AG04449 (cell line): ENCODE data around the gene NDUFV2.
"Not testable (repeated sequence)": the region's sequence is repeated elsewhere in the genome, so short reads cannot be mapped to it uniquely, and the experiment has no call there.

Experiments used
- CTCF ChIA-PET: fragments of 350-600 bp; formaldehyde crosslinking; extraction: SDS; loops from one replicate; lab custom pipeline; 2021; ENCODE audit warnings: antibody characterized with exemption; lab: Yijun Ruan, JAX
- POLR2A ChIA-PET: fragments of 400-600, 350-600 bp; formaldehyde crosslinking; extraction: SDS; loops from one replicate; lab custom pipeline; 2020; ENCODE audit warnings: antibody characterized with exemption, inconsistent platforms; lab: Yijun Ruan, JAX
- DNase-seq: peaks from one replicate; pipeline ENCODE4 v3.0.0-alpha.2; 2010; ENCODE audit warnings: low read depth, low spot score
- H3K4me3 ChIP-seq: 2 replicates; pipeline ENCODE4 v1.5.1; 2011; ENCODE audit warnings: low read depth, mild to moderate bottlenecking, control low read depth, low read length
- TF ChIP-seq, protein P1 (sequence below): IDR thresholded peaks from one replicate; pipeline ENCODE4 v1.5.1; 2011; ENCODE audit warnings: mild to moderate bottlenecking, moderate library complexity, low read length, control low read depth, inconsistent platforms; ENCODE audit not compliant: insufficient read depth; ENCODE audit errors: missing control alignments

Gene NDUFV2

DNA sequence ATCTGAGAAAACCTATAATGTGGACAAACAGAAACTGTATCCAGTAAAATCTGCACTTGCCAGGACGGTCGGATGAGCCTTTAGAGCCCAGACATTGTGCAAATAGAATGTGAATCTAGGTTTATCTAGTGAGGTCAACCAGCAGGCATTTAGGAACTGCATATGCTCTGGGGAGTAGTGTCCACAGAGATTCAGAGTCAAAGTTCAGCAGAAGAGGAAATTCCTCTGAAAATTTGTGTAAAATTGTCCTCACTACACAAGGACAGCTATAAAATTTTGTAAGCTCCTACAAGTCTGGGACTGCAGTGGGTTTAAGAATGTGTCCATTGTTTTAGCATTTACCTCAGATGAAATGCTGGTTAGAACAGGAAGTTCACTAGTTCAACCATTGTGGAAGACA lies 9.8 kb upstream of the NDUFV2 start:
- no peak for DNase-seq
- ChIA-PET CTCF (interaction anchor here (1.7 kb wide), 1 partner anchor 19 kb away, joined by 7 read pairs; no protein-coding TSS in a partner anchor), POLR2A (no interaction called here)
- TF ChIP-seq, protein P1, sequence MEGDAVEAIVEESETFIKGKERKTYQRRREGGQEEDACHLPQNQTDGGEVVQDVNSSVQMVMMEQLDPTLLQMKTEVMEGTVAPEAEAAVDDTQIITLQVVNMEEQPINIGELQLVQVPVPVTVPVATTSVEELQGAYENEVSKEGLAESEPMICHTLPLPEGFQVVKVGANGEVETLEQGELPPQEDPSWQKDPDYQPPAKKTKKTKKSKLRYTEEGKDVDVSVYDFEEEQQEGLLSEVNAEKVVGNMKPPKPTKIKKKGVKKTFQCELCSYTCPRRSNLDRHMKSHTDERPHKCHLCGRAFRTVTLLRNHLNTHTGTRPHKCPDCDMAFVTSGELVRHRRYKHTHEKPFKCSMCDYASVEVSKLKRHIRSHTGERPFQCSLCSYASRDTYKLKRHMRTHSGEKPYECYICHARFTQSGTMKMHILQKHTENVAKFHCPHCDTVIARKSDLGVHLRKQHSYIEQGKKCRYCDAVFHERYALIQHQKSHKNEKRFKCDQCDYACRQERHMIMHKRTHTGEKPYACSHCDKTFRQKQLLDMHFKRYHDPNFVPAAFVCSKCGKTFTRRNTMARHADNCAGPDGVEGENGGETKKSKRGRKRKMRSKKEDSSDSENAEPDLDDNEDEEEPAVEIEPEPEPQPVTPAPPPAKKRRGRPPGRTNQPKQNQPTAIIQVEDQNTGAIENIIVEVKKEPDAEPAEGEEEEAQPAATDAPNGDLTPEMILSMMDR, result no peak
- no peak overlapping the region for H3K4me3 ChIP-seq

DNA sequence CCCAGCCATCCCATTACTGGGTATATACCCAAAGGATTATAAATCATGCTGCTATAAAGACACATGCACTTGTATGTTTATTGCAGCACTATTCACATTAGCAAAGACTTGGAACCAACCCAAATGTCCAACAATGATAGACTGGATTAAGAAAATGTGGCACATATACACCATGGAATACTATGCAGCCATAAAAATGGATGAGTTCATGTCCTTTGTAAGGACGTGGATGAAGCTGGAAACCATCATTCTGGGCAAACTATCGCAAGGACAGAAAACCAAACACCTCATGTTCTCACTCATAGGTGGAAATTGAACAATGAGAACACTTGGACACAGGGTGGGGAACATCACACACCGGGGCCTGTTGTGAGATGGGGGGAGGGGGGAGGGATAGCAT lies 9.4 kb upstream of the NDUFV2 start:
- CTCF ChIA-PET, result interaction anchor here (0.6 to 1.7 kb wide), 2 partner anchors 19 to 389 kb away, joined by 3 to 7 read pairs; no protein-coding TSS in a partner anchor
- POLR2A ChIA-PET, H3K4me3 ChIP-seq, DNase-seq: not testable (repeated sequence)

DNA sequence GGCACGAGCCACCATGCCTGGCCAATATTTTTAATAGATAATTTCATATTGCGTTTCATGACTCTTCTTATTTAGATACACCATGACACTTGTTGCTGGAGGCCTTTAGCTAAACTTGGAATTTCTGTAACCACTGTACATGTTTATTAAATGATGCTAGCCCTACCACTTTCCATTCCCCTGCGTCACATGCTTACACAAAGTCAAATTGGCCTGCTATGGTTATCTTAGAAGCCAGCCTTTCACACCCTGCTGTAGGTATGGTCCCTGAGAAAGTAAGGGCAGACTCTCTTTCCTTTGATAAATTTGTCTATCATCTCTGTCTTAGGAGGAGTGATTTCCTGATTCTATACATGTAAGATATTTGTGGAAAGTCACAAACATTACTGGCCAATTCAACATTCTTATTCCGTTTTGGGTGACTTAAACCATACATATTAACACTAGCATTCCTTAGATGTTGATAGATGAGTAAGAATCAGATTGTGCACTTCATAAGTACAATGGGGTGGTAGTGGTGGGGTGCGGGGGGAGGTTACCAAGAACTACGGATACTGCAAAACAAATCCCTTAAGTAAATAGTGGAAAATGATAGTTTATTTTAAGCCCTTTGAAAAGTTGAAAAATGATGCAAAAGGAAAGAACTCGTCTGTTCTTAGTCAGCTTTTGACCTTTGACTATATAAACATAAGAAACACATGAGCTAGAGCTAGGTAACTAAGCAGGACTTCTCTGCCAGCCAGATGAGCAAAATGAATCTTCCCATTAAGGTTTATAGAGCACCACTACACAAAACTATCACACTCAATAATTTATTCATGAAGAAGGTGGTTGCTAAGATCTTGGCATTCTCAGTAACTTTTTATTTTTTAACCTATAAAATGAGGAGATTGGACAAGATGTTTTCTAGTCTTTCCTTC lies 7.9 kb upstream of the NDUFV2 start:
- TF ChIP-seq, protein P1, result no peak
- CTCF ChIA-PET, result interaction anchor here (0.7 to 1.7 kb wide), 2 partner anchors 21 kb away, joined by 3 to 7 read pairs; no protein-coding TSS in a partner anchor
- no peak overlapping the region for H3K4me3 ChIP-seq
- peak; percentile 45 for DNase-seq
- POLR2A ChIA-PET, result interaction anchor here (1.2 kb wide), 1 partner anchor 9 kb away, joined by 5 read pairs; the partner anchor contains the start of gene NDUFV2

DNA sequence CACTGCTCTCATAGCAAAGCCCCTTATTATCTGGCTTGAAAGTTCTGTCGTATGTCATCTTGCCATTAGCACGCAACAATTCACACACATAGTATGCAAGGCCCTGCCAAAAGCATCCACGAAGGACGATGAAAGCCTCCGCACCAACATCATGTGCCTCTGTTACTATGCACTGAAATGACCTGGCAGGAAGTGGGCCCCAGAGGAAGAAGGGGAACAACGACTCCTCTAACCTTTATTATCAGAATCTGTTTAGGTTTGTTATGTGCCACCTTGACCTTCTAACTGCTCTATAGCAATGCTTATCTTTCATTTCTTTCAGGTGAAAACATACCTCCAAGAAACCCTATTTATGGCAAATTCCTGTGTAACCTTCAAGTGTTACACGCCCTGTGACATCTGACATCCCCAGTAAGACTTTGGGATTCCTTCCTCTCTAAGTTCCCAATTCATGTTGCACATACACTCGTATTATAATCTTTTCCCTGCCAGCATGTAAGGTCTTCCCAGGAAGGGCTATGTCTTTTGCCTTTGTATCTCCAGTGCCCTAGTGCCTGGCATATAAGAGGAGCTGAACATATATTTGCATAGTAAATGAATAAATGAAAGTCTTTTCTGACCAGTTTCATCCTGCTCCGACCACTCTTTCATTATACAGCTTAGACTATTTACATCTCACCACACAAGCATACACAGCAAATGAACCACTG lies 7.0 kb upstream of the NDUFV2 start:
- ChIA-PET POLR2A (no interaction called here), CTCF (interaction anchor here (0.7 to 1.2 kb wide), 3 partner anchors 10 to 22 kb away, joined by 3 to 4 read pairs (median 3); no protein-coding TSS in a partner anchor)
- TF ChIP-seq, protein P1, result no peak
- DNase-seq, result no peak
- no peak overlapping the region for H3K4me3 ChIP-seq

DNA sequence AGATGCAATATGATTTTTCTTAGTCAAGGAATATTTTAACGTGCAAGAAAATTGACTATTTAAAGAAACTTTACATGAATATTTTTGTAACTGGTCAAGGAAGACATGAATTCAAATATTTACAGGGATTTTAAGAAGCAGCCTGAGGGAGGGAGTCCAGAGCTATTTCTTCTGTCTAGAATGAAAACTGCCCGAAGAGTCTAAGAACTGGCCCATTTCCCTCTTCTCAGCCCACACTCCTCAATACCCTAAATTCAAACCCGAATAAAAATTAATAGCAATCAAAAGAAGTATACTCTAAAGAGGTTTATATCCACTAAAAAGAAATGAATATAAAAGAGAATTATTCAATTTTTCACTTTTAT lies 6.5 kb upstream of the NDUFV2 start:
- ChIA-PET POLR2A (no interaction called here), CTCF (interaction anchor here (1.1 to 1.2 kb wide), 2 partner anchors 9 to 10 kb away, joined by 3 to 4 read pairs; no protein-coding TSS in a partner anchor)

DNA sequence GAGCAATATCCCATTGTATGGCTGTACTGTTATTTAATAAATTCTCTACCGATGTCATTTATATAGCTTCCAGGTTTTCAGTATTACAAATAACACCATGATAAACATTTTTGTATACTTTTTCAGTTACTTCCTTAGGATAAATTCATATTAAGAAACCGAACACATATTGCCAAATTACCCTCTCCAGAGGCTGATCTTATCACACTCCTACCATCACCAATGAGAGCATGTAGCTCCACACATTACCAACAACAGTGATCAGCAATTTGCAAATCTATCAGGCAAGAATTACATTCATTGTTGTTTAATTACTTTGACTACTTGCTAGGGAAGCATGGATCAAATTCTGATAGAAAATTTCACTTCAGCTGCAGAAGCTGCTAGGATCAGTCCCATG lies 5.8 kb upstream of the NDUFV2 start:
- no peak overlapping the region for H3K4me3 ChIP-seq
- no peak for DNase-seq
- TF ChIP-seq, protein P1, result no peak
- ChIA-PET CTCF (interaction anchor here (1.2 kb wide), 1 partner anchor 8 kb away, joined by 4 read pairs; no protein-coding TSS in a partner anchor), POLR2A (no interaction called here)

More for the DNA sequence above, 6.5 kb upstream of the NDUFV2 start:
- TF ChIP-seq, protein P1, result no peak
- no peak overlapping the region for H3K4me3 ChIP-seq
- DNase-seq, result no peak
